Mammary epithelial cell (primary cell): ENCODE results near the gene EVC.

Experiments
- EZH2 ChIP-seq: IDR thresholded peaks from 2 replicates; pipeline ENCODE4 v1.6.1; 2012; ENCODE audit warnings: low read length, inconsistent platforms, borderline replicate concordance
- TF ChIP-seq, protein P1 (sequence below), 2 donors: IDR thresholded peaks in 1 of 2; conservative IDR thresholded peaks in 1 of 2; 2 replicates each; pipeline ENCODE4 v1.5.1; 2011 to 2012; ENCODE audit warnings: inconsistent platforms in 2 of 2, low read length in 2 of 2, mild to moderate bottlenecking in 2 of 2, control low read depth in 1 of 2, low read depth in 1 of 2; ENCODE audit not compliant: insufficient read depth in 1 of 2; ENCODE audit errors: extremely low read depth in 1 of 2

DNA sequence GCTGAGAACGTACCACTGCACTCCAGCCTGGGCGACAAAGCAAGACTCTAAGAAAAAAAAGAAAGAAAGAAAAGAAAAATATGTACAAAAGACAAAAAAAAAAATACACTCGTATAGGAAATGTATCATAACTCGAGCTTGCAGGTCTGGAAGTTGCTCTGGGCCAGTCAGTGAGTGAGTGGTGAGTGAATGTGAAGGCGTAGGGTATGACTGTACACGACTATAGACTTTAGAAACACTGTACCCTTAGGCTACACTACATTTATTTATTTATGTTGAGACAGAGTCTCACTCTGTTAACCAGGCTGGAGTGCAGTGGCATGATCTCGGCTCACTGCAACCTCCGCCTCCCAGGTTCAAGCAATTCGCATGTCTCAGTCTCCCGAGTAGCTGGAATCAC, 32.0 kb upstream of the EVC start:
- TF ChIP-seq, protein P1, sequence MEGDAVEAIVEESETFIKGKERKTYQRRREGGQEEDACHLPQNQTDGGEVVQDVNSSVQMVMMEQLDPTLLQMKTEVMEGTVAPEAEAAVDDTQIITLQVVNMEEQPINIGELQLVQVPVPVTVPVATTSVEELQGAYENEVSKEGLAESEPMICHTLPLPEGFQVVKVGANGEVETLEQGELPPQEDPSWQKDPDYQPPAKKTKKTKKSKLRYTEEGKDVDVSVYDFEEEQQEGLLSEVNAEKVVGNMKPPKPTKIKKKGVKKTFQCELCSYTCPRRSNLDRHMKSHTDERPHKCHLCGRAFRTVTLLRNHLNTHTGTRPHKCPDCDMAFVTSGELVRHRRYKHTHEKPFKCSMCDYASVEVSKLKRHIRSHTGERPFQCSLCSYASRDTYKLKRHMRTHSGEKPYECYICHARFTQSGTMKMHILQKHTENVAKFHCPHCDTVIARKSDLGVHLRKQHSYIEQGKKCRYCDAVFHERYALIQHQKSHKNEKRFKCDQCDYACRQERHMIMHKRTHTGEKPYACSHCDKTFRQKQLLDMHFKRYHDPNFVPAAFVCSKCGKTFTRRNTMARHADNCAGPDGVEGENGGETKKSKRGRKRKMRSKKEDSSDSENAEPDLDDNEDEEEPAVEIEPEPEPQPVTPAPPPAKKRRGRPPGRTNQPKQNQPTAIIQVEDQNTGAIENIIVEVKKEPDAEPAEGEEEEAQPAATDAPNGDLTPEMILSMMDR (conservative IDR thresholded peaks at IDR 0.05 in 1 of 2, IDR thresholded peaks at IDR 0.05 in 1 of 2; ENCODE audit: extremely low read depth in 1 of 2, insufficient read depth in 1 of 2, low read depth in 1 of 2, low read length in 2 of 2) = no peak
- TF ChIP-seq EZH2 = no peak
